8988T (cell line): Measurements from ENCODE around the gene SUPT3H.
"Not testable (repeated sequence)": the region's sequence is repeated elsewhere in the genome, so short reads cannot be mapped to it uniquely, and the experiment has no call there.

Source experiments
- DNase-seq: peaks from one replicate; pipeline ENCODE4 v3.0.0; 2011

The SUPT3H gene

DNA sequence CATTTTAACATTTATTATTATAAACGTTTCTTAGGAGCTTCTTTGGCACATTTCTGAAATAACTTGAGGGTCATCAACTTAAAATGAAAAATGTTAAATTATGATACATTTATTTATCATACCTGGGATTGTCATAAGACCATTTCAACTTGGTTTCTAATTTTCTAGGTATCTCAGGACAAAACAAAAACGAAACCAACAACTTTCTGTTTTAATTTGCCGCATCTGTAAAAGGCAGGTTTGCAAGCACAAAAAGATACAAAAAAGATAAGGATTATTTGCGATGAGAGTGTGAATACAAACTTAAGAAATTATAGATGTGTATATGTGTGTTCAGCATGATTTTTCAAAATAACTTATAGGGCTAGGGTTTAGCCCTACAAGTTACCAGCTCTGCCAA lies 444.6 kb downstream of the SUPT3H start:
- DNase-seq = no peak

- DNase-seq = no peak
Observed at GRCh38 chr6:44932651-44933091, 445.1 kb downstream of the SUPT3H start.

- no peak for DNase-seq
Observed at GRCh38 chr6:44931385-44931784, 446.3 kb downstream of the SUPT3H start.

DNA sequence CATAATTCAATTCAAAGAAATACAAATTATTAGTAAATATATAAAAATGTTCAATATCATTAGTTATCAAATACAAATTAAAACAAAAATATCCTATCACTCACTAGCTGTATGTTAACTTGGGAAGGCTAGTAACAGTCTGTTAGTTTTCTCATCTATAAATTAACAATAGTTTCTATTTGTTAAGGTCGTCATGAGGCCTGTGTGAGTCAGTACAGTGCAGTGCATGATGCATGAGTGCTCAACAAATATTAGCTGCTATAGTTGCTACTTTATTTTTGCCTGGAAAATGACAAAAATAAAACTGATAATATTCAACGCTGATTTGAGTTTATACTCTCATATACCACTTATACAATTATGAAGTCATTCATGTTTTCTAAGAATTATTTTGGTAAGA lies 451.2 kb downstream of the SUPT3H start:
- DNase-seq = no peak

- DNase-seq = no peak
Observed at GRCh38 chr6:44925100-44925739, 452.5 kb downstream of the SUPT3H start.

DNA sequence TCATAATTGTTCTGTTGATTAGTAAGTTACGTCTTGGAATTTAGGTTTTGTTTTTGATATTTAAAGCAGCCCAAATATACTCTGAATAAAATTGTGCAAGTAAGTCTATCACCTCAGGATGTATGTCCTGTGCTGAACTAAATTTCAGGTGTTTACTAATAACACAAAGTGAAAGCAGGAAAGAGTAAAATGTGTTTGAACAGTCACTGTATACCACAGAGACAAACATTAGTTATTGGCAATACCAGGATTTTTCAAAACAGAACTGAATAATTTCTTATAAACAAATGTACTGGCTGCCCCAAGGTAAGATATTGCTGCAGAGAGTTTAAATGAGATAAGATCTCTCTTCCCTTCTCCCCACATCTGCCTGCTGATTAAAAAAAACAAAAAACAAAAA lies 454.3 kb downstream of the SUPT3H start:
- no peak for DNase-seq

DNA sequence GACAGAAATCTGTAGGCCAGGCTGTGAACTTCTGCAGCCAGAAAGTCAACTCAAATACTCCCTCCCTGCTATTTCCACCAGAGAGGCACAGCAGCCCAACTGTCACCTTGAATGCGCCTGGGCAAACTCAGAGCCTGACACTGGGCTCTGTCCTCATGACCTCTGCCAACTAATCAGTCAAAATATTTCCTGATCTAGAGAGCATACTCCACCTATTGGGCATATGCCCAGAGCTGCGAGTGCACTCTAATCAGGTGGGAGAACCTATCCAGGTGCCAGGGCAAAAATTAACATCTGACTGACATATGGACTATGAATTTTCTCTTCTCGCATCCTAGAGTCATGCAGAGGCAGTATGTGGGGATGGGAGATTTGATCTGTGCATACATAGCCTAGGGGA lies 455.9 kb downstream of the SUPT3H start:
- DNase-seq = no peak

- no peak for DNase-seq
Observed at GRCh38 chr6:44920952-44921491, 456.7 kb downstream of the SUPT3H start.

GRCh38 chr6:44918671-44919296 lies 458.9 kb downstream of the SUPT3H start:
- no peak for DNase-seq

GRCh38 chr6:44917430-44917829 lies 460.3 kb downstream of the SUPT3H start:
- DNase-seq = no peak

- no peak for DNase-seq
Observed at GRCh38 chr6:44915111-44915510, 462.6 kb downstream of the SUPT3H start.

DNA sequence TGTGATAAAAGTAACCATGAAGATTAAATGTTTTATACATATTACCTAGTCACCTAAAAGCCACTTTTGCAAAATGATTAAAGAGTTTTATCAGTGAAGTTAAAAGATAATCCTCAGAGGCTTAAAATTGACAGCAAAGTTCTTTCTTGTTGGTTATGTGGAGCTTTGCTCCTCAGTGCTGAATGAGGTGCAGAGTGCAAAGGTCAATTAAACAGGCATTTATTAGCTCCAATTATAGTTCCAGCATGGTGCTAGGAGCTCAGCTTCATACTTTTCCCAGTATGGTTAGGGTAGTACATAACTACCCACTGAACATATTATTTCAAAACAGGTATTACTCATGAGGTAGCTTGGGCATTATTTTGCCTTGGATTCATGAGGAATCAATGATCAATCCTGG lies 463.6 kb downstream of the SUPT3H start:
- DNase-seq = no peak

DNA sequence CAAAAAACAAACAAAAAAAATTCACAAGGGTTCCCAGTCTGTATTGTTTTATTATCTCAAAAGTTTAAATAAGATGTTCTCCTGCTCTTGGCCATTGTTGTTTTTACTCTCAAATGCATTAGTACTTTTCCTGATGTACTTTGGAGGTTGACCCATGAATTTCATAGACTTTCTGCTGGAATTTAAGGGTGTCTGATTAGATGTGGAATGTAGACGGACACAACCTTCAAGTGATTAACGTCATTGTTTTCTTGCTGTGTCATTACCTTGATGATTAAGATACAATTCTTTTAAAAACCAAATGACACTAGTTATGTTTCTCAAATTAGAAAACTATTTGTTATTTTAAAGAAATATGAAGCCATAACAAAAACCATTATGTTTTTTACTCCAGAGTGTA lies 471.0 kb downstream of the SUPT3H start:
- no peak for DNase-seq

- DNase-seq = not testable (repeated sequence)
Observed at GRCh38 chr6:44900358-44900757, 477.4 kb downstream of the SUPT3H start.

- no peak for DNase-seq
Observed at GRCh38 chr6:44898296-44898930, 479.3 kb downstream of the SUPT3H start.

- no peak for DNase-seq
Observed at GRCh38 chr6:44897316-44897715, 480.4 kb downstream of the SUPT3H start.

GRCh38 chr6:44896701-44897100 lies 481.0 kb downstream of the SUPT3H start:
- DNase-seq = no peak

DNA sequence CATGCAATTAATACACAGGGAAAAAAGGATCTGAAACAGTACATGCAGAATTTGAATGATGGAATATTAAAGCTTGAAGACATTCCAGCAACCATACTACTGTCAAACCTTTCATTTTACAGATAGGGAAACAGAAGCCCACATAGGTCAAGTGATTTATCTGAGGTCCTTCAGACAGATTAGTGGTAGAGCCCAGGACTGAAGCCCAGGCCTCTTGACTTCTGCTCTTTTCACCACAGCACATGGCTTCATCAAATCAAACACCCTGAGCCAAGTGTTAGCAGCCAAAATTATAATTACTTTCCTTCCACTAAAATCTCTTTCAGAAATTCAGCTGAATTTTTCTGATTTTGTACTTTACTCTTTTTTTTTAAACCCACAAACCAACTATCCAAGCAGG lies 485.2 kb downstream of the SUPT3H start:
- no peak for DNase-seq

DNA sequence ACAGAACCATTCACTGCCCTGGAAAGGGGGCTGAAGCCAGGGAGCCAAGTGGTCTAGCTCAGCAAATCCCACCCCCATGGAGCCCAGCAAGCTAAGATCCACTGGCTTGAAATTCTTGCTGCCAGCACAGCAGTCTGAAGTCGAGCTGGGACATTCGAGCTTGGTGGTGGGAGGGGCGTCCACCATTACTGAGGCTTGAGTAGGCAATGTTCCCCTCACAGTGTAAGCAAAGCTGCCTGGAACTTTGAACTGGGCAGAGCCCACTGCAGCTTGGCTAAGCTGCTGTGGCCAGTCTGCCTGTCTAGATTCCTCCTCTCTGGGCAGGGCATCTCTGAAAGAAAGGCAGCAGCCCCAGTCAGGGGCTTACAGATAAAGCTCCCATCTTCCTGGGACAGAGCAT lies 498.7 kb downstream of the SUPT3H start:
- DNase-seq = not testable (repeated sequence)

GRCh38 chr6:44876638-44877037 lies 501.1 kb downstream of the SUPT3H start:
- DNase-seq = not testable (repeated sequence)

DNA sequence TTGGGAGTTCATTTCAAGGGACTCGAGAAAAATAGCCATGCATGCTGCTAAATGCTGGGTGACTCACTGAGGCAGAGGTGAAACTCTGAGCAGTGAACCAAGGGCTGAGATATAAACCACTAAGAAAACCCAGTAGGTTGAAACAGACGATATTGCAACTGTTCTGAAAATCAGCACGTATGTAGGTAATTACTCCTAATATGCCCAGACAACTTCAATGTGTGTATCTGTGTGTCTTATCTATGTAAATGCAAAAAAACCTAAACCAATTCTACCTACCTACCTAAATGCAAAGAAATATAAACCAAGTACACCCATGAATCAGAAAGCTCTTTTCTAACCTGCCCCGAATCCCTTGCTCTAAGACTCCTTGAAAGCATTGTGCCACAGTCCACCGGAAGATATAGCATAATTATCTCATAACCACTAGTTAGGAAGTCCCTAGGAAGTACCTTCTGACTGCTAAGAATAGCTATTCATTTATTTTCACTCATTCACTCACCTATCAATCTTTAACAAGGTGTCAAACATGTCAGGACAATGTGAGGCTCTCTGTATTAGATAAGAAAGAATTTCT lies 508.3 kb downstream of the SUPT3H start:
- DNase-seq = no peak

DNA sequence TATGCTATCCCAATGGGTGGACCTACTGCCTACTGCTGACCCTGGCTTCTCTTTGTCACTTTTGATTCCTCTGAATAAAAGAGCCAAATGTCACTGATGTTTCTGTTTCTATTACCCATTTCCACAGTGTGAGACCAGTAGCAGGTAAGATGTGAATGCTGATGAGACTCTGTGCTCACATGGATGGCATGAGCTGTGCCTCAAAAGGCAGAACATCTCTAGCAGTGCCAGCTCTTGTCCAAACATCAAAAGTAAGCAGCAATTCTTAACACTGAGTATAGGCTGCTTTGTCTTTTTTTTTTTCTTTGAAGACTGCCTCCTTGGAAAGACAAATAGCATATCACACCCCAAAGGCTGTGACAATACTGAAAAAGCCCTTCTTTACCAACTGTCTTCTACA lies 508.8 kb downstream of the SUPT3H start:
- no peak for DNase-seq

- DNase-seq = no peak
Observed at GRCh38 chr6:44868335-44868668, 509.4 kb downstream of the SUPT3H start.
